ENCODE data around the gene CFAP206.

Gene CFAP206

DNA sequence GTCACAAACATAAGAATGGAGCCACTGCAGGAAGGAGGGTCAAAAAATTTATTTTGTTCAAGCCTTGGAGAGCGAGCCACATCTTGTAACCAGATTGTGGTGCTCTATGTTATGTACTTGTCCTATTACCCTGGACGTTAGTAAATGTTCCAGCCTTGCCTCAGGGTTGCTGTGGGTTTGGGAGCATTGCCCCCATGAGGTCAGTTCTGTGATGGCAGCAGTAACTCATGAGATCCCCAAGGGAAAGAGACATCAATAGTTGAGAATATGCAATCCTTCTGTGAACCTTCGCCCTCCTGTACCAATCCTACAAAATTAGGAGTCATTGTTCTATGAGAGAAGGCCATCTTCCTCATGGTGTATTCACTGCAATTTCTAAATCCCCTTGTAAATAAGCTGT lies 16.4 kb upstream of the CFAP206 start:
- Histone ChIP-seq H3K9me3 (ENCODE audit: control insufficient read depth, insufficient read depth, low read depth, low read length) (no peaks in the 10 kb centered on the region), H3K36me3 (ENCODE audit: control insufficient read depth, insufficient read depth, low read length) (no peaks in the 10 kb centered on the region), H3K4me3 (ENCODE audit: low read depth, low read length) (no peak overlapping the region), H3K27ac (ENCODE audit: low read depth, low read length) (no peak overlapping the region), H3K27me3 (ENCODE audit: control insufficient read depth, insufficient read depth, low read length) (no peaks in the 10 kb centered on the region), H3K4me1 (ENCODE audit: control insufficient read depth, insufficient read depth, low read length) (no peaks in the 10 kb centered on the region), H3K9ac (ENCODE audit: low read length) (no peak overlapping the region)

DNA sequence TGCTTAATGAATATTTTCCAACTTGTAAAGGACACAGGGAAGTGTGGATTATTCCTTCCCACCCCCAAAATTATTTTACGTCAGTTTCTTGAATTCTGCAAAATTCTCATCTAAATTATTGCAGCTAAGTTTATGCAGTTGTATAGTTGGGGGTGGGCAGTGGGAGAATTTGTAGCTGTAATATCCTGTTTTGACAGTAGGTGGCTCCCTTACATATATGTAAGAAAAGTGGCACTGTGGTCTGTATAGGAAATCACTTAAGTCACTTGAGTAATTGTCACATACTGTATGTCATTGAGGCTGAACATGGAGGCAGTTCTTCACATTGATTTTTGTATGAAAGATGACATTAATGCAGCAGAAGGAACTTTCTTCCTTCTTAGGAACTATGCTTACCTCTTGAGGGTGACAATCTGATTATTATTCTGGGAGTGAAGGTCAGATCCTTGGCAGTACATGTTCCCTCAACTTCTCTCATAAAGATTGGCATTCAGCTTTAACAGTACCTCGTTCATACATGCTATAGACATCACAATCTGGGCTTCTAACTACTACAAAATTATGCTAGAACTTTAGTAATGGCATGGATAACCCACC lies 14.6 kb upstream of the CFAP206 start:
- H3K4me1 ChIP-seq (ENCODE audit: control insufficient read depth, insufficient read depth, low read length) = no peaks in the 10 kb centered on the region
- no peaks in the 10 kb centered on the region for H3K36me3 ChIP-seq (ENCODE audit: control insufficient read depth, insufficient read depth, low read length)
- no peaks in the 10 kb centered on the region for H3K27me3 ChIP-seq (ENCODE audit: control insufficient read depth, insufficient read depth, low read length)
- no peak overlapping the region for H3K27ac ChIP-seq (ENCODE audit: low read depth, low read length)
- no peak overlapping the region for H3K9ac ChIP-seq (ENCODE audit: low read length)
- no peak overlapping the region for H3K4me3 ChIP-seq (ENCODE audit: low read depth, low read length)
- H3K9me3 ChIP-seq (ENCODE audit: control insufficient read depth, insufficient read depth, low read depth, low read length) = no peaks in the 10 kb centered on the region

DNA sequence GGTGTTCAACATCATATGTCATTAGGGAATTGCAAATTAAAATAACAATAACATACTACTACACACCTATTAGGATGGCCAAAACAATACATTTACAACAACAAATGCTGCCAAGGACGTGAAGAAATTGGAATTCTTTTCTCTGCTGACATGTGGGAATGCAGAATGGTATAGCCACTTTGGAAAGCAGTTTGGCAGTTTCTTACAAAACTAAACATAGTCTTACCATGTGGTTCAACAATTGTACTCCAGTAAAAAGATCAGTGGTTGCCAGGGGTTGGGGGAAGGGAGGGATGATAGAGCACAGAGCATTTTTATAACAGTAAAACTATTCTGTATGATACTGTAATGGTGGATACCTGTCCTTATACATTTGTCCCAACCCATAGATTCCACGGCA lies 12.3 kb upstream of the CFAP206 start:
- no peaks in the 10 kb centered on the region for H3K36me3 ChIP-seq (ENCODE audit: control insufficient read depth, insufficient read depth, low read length)
- no peaks in the 10 kb centered on the region for H3K9me3 ChIP-seq (ENCODE audit: control insufficient read depth, insufficient read depth, low read depth, low read length)
- H3K27me3 ChIP-seq (ENCODE audit: control insufficient read depth, insufficient read depth, low read length) = no peaks in the 10 kb centered on the region
- no peak overlapping the region for H3K9ac ChIP-seq (ENCODE audit: low read length)
- no peak overlapping the region for H3K27ac ChIP-seq (ENCODE audit: low read depth, low read length)
- no peak overlapping the region for H3K4me3 ChIP-seq (ENCODE audit: low read depth, low read length)
- no peaks in the 10 kb centered on the region for H3K4me1 ChIP-seq (ENCODE audit: control insufficient read depth, insufficient read depth, low read length)

DNA sequence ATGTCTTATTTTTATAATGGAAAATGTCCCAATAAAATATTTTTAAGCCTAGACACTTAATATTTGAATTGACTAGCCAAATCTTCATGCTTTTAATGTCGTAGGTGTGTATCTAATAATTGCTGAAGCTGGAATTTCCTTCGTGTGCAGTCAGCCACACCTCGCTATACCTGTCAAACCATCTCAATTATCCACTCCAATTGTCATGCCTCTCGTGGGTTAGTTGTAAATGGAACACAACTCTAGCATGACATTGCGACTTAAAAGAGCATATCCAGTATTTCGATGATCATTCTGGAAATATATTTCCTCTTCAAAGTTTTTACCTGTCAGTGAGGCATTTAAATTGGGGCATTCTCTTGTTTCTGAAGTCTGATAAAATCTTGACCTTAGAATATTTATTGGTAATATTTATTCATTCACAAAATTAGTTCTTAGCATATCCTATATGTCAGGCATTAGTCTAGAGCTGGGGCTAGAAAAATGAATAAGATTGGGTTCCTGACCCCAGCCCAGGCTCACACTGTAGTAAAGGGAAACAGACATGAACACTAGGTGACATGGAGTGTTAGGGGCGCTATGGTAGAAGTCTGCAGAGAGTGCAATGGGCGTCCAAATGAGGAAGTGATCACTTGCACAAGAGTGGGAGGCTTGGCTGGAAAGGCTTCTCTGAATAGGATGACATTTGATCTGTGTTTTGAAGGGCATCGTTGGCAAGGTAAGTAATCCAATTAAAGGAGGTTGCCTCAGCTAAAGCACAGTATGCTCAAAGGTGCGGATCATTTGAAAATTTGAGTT lies 11.0 kb upstream of the CFAP206 start:
- H3K9me3 ChIP-seq (ENCODE audit: control insufficient read depth, insufficient read depth, low read depth, low read length) = no peaks in the 10 kb centered on the region
- H3K27ac ChIP-seq (ENCODE audit: low read depth, low read length) = no peak overlapping the region
- no peaks in the 10 kb centered on the region for H3K27me3 ChIP-seq (ENCODE audit: control insufficient read depth, insufficient read depth, low read length)
- H3K4me1 ChIP-seq (ENCODE audit: control insufficient read depth, insufficient read depth, low read length) = no peaks in the 10 kb centered on the region
- H3K9ac ChIP-seq (ENCODE audit: low read length) = no peak overlapping the region
- H3K4me3 ChIP-seq (ENCODE audit: low read depth, low read length) = no peak overlapping the region
- no peaks in the 10 kb centered on the region for H3K36me3 ChIP-seq (ENCODE audit: control insufficient read depth, insufficient read depth, low read length)

DNA sequence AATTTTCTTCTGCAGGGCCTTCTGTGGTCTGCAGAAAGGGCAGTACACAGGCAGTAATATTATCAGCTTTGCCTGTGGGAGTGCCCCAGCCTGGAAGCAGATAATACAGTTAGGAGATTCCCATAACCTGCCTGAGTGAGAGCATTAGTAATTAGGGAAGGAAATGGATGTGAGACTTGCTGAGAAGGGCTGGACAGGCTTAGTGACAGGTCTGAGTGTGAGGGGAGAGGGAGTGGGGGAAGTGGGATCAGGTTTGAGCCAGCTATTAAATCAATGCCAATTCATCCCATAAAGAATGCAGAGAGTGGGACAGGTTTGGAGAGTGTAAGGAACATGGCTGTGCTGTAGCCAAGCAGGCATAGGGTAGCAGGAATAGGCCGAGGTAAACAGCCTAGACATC lies 10.1 kb upstream of the CFAP206 start:
- Histone ChIP-seq H3K4me1 (ENCODE audit: control insufficient read depth, insufficient read depth, low read length) (no peaks in the 10 kb centered on the region), H3K9ac (ENCODE audit: low read length) (no peak overlapping the region), H3K4me3 (ENCODE audit: low read depth, low read length) (no peak overlapping the region), H3K9me3 (ENCODE audit: control insufficient read depth, insufficient read depth, low read depth, low read length) (no peaks in the 10 kb centered on the region), H3K27me3 (ENCODE audit: control insufficient read depth, insufficient read depth, low read length) (no peaks in the 10 kb centered on the region), H3K36me3 (ENCODE audit: control insufficient read depth, insufficient read depth, low read length) (no peaks in the 10 kb centered on the region), H3K27ac (ENCODE audit: low read depth, low read length) (no peak overlapping the region)

DNA sequence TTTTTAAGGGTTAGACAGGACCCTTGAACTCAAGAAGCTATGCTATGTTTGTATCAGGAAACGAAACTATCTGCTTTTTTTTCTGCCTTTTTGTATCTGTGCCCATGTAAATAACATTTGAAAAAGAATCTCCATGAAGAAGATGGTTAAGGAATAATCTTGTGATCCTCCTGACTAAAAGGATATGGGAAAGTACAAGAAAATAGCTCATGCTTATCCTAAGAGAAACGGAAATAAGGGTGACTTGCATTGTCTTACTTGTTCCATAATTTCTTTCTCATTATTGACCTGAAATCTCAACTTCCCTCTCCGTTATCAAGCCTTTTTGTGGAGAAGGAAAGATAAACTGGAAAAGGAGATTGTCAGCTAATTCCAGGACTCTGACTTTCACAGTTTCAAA lies 5.9 kb upstream of the CFAP206 start:
- Histone ChIP-seq H3K27me3 (ENCODE audit: control insufficient read depth, insufficient read depth, low read length) (no peaks in the 10 kb centered on the region), H3K4me1 (ENCODE audit: control insufficient read depth, insufficient read depth, low read length) (no peaks in the 10 kb centered on the region), H3K9ac (ENCODE audit: low read length) (no peak overlapping the region), H3K36me3 (ENCODE audit: control insufficient read depth, insufficient read depth, low read length) (no peaks in the 10 kb centered on the region), H3K9me3 (ENCODE audit: control insufficient read depth, insufficient read depth, low read depth, low read length) (no peaks in the 10 kb centered on the region), H3K4me3 (ENCODE audit: low read depth, low read length) (no peak overlapping the region), H3K27ac (ENCODE audit: low read depth, low read length) (no peak overlapping the region)

DNA sequence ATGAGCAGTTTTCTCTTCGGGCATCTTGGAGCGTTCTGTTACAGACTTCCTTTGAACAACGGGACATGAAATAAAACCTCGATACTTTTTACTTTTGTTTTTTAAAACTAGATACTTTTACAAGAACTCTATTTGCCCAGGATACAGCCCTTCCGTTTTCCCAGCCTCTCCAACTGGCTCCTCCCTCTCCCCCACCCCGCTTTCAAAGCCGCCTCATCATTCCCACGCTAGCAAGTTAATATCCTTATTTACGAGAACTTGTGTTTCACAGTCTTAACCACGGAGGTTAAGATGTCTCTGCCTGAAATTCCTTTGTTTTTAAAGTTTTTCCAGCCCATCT lies 241 bp upstream of the CFAP206 start:
- Histone ChIP-seq H3K4me3 (ENCODE audit: low read depth, low read length) (peak overlapping the region; percentile 97), H3K9me3 (ENCODE audit: control insufficient read depth, insufficient read depth, low read depth, low read length) (no peaks in the 10 kb centered on the region), H3K27ac (ENCODE audit: low read depth, low read length) (no peak overlapping the region), H3K27me3 (ENCODE audit: control insufficient read depth, insufficient read depth, low read length) (no peaks in the 10 kb centered on the region), H3K4me1 (ENCODE audit: control insufficient read depth, insufficient read depth, low read length) (0 out of 2 replicates have a peak, but pooled peaks cover 2% of the 10 kb centered on the region), H3K9ac (ENCODE audit: low read length) (no peak overlapping the region), H3K36me3 (ENCODE audit: control insufficient read depth, insufficient read depth, low read length) (no peaks in the 10 kb centered on the region)

DNA sequence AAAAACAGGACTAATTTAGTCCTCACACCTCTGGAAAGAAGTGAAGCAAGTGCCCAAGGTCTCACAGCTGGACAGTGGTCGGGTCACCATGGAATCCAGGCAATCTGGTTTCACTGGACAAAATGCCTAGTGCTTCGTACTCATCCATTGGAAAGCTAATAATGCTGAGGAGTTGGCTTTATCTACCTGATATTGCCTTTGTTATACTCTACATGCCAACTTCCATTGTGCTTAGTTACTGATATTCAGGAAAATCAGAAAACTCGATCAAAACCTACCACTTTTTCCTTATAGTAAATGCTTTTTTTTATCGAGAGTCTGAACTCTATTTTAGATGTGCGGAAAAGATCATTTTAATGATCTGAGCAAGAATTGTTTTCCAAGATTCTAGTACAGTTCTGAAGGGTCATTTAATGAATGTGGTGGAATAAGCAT lies 966 bp downstream of the CFAP206 start:
- no peaks in the 10 kb centered on the region for H3K36me3 ChIP-seq (ENCODE audit: control insufficient read depth, insufficient read depth, low read length)
- H3K4me1 ChIP-seq (ENCODE audit: control insufficient read depth, insufficient read depth, low read length) = 0 out of 2 replicates have a peak, but pooled peaks cover 2% of the 10 kb centered on the region
- no peak overlapping the region for H3K27ac ChIP-seq (ENCODE audit: low read depth, low read length)
- peak overlapping the region; percentile 97 for H3K4me3 ChIP-seq (ENCODE audit: low read depth, low read length)
- H3K9me3 ChIP-seq (ENCODE audit: control insufficient read depth, insufficient read depth, low read depth, low read length) = no peaks in the 10 kb centered on the region
- H3K9ac ChIP-seq (ENCODE audit: low read length) = peak overlapping the region; percentile 76
- H3K27me3 ChIP-seq (ENCODE audit: control insufficient read depth, insufficient read depth, low read length) = no peaks in the 10 kb centered on the region

DNA sequence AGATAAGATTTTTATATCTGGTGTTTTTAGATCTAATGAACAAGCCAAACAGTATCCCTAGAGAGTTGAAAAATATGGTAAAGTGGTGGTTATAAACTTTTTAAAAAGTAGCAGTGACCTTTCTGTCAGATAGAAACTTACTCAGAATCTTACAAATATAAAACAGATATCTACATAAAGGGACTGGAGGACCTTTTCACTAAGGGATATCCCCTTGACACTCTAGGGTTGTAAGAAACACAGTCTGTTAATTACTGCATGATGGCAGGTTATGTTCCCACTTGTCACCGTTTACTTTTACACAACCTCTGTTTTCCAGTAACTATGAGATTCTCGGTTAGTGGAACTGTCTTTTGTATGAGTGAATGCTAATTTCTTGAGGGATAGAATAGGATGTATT lies 11.5 kb downstream of the CFAP206 start:
- Histone ChIP-seq H3K27me3 (ENCODE audit: control insufficient read depth, insufficient read depth, low read length) (no peaks in the 10 kb centered on the region), H3K9ac (ENCODE audit: low read length) (no peak overlapping the region), H3K4me3 (ENCODE audit: low read depth, low read length) (no peak overlapping the region), H3K36me3 (ENCODE audit: control insufficient read depth, insufficient read depth, low read length) (no peaks in the 10 kb centered on the region), H3K27ac (ENCODE audit: low read depth, low read length) (no peak overlapping the region), H3K4me1 (ENCODE audit: control insufficient read depth, insufficient read depth, low read length) (no peaks in the 10 kb centered on the region), H3K9me3 (ENCODE audit: control insufficient read depth, insufficient read depth, low read depth, low read length) (no peaks in the 10 kb centered on the region)

DNA sequence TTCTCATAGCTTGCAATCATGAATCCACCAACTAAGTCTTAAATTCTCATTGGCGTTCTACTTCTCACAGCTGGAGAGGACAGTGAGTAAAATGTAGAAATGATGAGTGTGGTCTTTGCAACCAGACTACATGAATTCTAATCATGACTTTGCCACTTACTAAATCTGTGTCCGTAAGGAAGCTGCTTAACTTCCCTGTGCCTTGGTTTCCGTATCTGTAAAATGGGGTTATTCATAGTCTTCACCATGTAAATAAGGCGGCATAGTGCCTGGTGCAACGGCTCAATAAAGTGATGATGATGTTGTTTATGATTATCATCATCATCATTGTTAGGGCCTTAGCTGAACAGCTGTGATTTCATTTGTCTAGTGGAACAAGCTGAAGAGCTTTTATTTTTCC lies 12.6 kb downstream of the CFAP206 start:
- Histone ChIP-seq H3K4me1 (ENCODE audit: control insufficient read depth, insufficient read depth, low read length) (no peaks in the 10 kb centered on the region), H3K27me3 (ENCODE audit: control insufficient read depth, insufficient read depth, low read length) (no peaks in the 10 kb centered on the region), H3K36me3 (ENCODE audit: control insufficient read depth, insufficient read depth, low read length) (no peaks in the 10 kb centered on the region), H3K9me3 (ENCODE audit: control insufficient read depth, insufficient read depth, low read depth, low read length) (no peaks in the 10 kb centered on the region), H3K9ac (ENCODE audit: low read length) (no peak overlapping the region), H3K4me3 (ENCODE audit: low read depth, low read length) (no peak overlapping the region), H3K27ac (ENCODE audit: low read depth, low read length) (no peak overlapping the region)

DNA sequence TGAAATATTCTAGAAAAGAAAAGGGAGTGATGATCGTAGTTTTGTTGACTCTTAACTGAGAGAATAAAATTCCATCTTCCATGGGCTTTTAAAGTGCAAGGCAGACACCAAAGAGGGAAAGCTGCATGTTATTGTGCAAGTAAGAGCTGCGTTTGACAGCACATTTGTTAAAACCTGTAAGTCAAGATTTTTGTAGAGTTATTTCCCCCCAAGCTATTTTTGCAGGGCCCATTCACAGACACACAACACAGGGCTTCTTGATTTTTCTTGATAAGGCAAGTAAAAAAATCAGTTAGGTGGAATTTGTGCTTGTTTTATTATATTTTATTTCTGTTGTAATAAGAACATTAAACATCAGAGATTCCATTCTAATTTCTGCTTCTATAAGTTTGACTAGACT lies 13.8 kb downstream of the CFAP206 start:
- Histone ChIP-seq H3K9me3 (ENCODE audit: control insufficient read depth, insufficient read depth, low read depth, low read length) (no peaks in the 10 kb centered on the region), H3K36me3 (ENCODE audit: control insufficient read depth, insufficient read depth, low read length) (no peaks in the 10 kb centered on the region), H3K4me1 (ENCODE audit: control insufficient read depth, insufficient read depth, low read length) (no peaks in the 10 kb centered on the region), H3K27me3 (ENCODE audit: control insufficient read depth, insufficient read depth, low read length) (no peaks in the 10 kb centered on the region), H3K4me3 (ENCODE audit: low read depth, low read length) (no peak overlapping the region), H3K9ac (ENCODE audit: low read length) (no peak overlapping the region), H3K27ac (ENCODE audit: low read depth, low read length) (no peak overlapping the region)
